Liver (tissue), 9 donors: ENCODE data around the gene CD79A. TPM values are rescaled to one million over a fixed set of nuclear protein-coding genes. Genes with fewer than 3 reads are reported as not detected.

ENCODE experiments used
- DNase-seq: peaks from one replicate; pipeline ENCODE4 v3.0.0-alpha.2; 2017; ENCODE audit warnings: low spot score
- H3K27ac ChIP-seq, 2 donors: one replicate each; pipeline ENCODE4 v1.7.0; 2013; ENCODE audit warnings: inconsistent platforms in 2 of 2, low read length in 2 of 2, control low read depth in 1 of 2, low read depth in 1 of 2, mild to moderate bottlenecking in 1 of 2
- H3K27me3 ChIP-seq, 4 donors: one replicate each; pipeline versions ENCODE4 v1.6.1 to v1.7.0; 2013; ENCODE audit warnings: low read length in 3 of 4, inconsistent platforms in 1 of 4, mild to moderate bottlenecking in 1 of 4, moderate library complexity in 1 of 4; ENCODE audit not compliant: control insufficient read depth in 4 of 4, insufficient read depth in 4 of 4
- H3K36me3 ChIP-seq, 4 donors: one replicate each; pipeline versions ENCODE4 v1.6.1 to v1.7.0; 2013; ENCODE audit warnings: low read length in 3 of 4, mild to moderate bottlenecking in 3 of 4, low read depth in 1 of 4, moderate library complexity in 1 of 4; ENCODE audit not compliant: control insufficient read depth in 4 of 4, insufficient read depth in 3 of 4
- H3K4me1 ChIP-seq, 4 donors: one replicate each; pipeline versions ENCODE4 v1.6.1 to v1.7.0; 2013; ENCODE audit warnings: low read length in 3 of 4, mild to moderate bottlenecking in 3 of 4, moderate library complexity in 1 of 4; ENCODE audit not compliant: control insufficient read depth in 4 of 4, insufficient read depth in 4 of 4
- H3K4me3 ChIP-seq, 3 donors: one replicate each; pipeline versions ENCODE4 v1.6.1 to v1.7.0; 2013; ENCODE audit warnings: low read length in 3 of 3, control low read depth in 1 of 3, low read depth in 1 of 3, mild to moderate bottlenecking in 1 of 3
- H3K9ac ChIP-seq, 2 donors: one replicate each; pipeline ENCODE4 v1.7.0; 2013; ENCODE audit warnings: low read length in 2 of 2, mild to moderate bottlenecking in 2 of 2, moderate library complexity in 2 of 2, control low read depth in 1 of 2, low read depth in 1 of 2
- H3K9me3 ChIP-seq, 4 donors: one replicate each; pipeline versions ENCODE4 v1.6.1 to v1.7.0; 2013; ENCODE audit warnings: low read length in 3 of 4; ENCODE audit not compliant: control insufficient read depth in 4 of 4
- ATF3 ChIP-seq: IDR thresholded peaks from 2 replicates; pipeline ENCODE4 v1.6.1; 2016; ENCODE audit warnings: antibody characterized with exemption
- CTCF ChIP-seq: fragments of 150-350 bp; IDR thresholded peaks from 2 replicates; pipeline ENCODE4 v1.5.1; 2017; ENCODE audit warnings: improper control_type of control experiment, low read depth, low read length; ENCODE audit not compliant: missing input control
- EGR1 ChIP-seq, 2 donors: IDR thresholded peaks; 2 replicates each; pipeline ENCODE4 v1.6.1; 2016 to 2018; ENCODE audit warnings: antibody characterized with exemption in 2 of 2, low read depth in 2 of 2
- FOXA1 ChIP-seq: IDR thresholded peaks from 2 replicates; pipeline ENCODE4 v1.6.1; 2016; ENCODE audit warnings: antibody characterized with exemption
- FOXA2 ChIP-seq: IDR thresholded peaks from 2 replicates; pipeline ENCODE4 v1.6.1; 2016; ENCODE audit warnings: antibody characterized with exemption
- GABPA ChIP-seq, 2 donors: IDR thresholded peaks in 1 of 2; conservative IDR thresholded peaks in 1 of 2; 2 replicates each; pipeline ENCODE4 v1.6.1; 2016; ENCODE audit warnings: antibody characterized with exemption in 2 of 2, mild to moderate bottlenecking in 1 of 2, moderate library complexity in 1 of 2
- HNF4A ChIP-seq, 2 donors: conservative IDR thresholded peaks; 2 replicates each; pipeline ENCODE4 v1.6.1; 2016; ENCODE audit warnings: antibody characterized with exemption in 2 of 2, mild to moderate bottlenecking in 2 of 2
- HNF4G ChIP-seq: IDR thresholded peaks from 2 replicates; pipeline ENCODE4 v1.6.1; 2016; ENCODE audit warnings: antibody characterized with exemption
- JUND ChIP-seq, 2 donors: IDR thresholded peaks; 2 replicates each; pipeline ENCODE4 v1.6.1; 2016; ENCODE audit warnings: antibody characterized with exemption in 2 of 2
- MAX ChIP-seq: IDR thresholded peaks from 2 replicates; pipeline ENCODE4 v1.6.1; 2016; ENCODE audit warnings: antibody characterized with exemption
- NR2F2 ChIP-seq: IDR thresholded peaks from 2 replicates; pipeline ENCODE4 v1.6.1; 2016; ENCODE audit warnings: antibody characterized with exemption
- RAD21 ChIP-seq, 2 donors: IDR thresholded peaks; 2 replicates each; pipeline ENCODE4 v1.6.1; 2016; ENCODE audit warnings: antibody characterized with exemption in 2 of 2, mild to moderate bottlenecking in 2 of 2
- REST ChIP-seq: IDR thresholded peaks from 2 replicates; pipeline ENCODE4 v1.6.1; 2016; ENCODE audit warnings: antibody characterized with exemption, mild to moderate bottlenecking
- RXRA ChIP-seq, 2 donors: IDR thresholded peaks; 2 replicates each; pipeline ENCODE4 v1.6.1; 2017 to 2018; ENCODE audit warnings: antibody characterized with exemption in 2 of 2, mild to moderate bottlenecking in 1 of 2
- SP1 ChIP-seq: IDR thresholded peaks from 2 replicates; pipeline ENCODE4 v1.6.1; 2018; ENCODE audit warnings: antibody characterized with exemption, mild to moderate bottlenecking
- TAF1 ChIP-seq: conservative IDR thresholded peaks from 2 replicates; pipeline ENCODE4 v1.6.1; 2016; ENCODE audit warnings: antibody characterized with exemption, mild to moderate bottlenecking
- YY1 ChIP-seq: IDR thresholded peaks from 2 replicates; pipeline ENCODE4 v1.6.1; 2016; ENCODE audit warnings: antibody characterized with exemption, mild to moderate bottlenecking
- ZBTB33 ChIP-seq: IDR thresholded peaks from 2 replicates; pipeline ENCODE4 v1.6.1; 2016; ENCODE audit warnings: antibody characterized with exemption
- WGBS: extraction: QIAGEN DNeasy Blood & Tissue Kit; methylation state at CpG from one replicate; pipeline ENCODE4 v1.1.7; 2013; 5-methylcytosine and 5-hydroxymethylcytosine counted together
- polyA plus RNA-seq, 2 donors: library from polyadenylated mRNA; stranded (reverse) in 1 of 2; unstranded in 1 of 2; fragments of 200-250 nt in 1 of 2; fragments of >200 nt in 1 of 2; fragmentation: Nextera tagmentation in 1 of 2; extraction: Ambion mirVana in 1 of 2; gene quantifications; one replicate each; pipeline versions ENCODE4 v1.2.1 to v1.2.3, GENCODE V29; 2013 to 2015
- total RNA-seq, 2 donors: library from RNA; depleted of rRNA; stranded (reverse); fragments of >200 nt; gene quantifications; one replicate each; pipeline ENCODE4 v1.2.3, GENCODE V29; 2014
- donor health status: healthy.
- donor health status: healthy.
- donor health status: healthy.
- donor health status: healthy.
- donor health status: healthy.

CD79A gene
- total and polyA plus RNA-seq, 4 donors: 0.43 to 5.0 (median 2.0) TPM

GRCh38 chr19:41861846-41862245 lies 15.2 kb upstream of the CD79A start:
- peaks cover 9 to 40% (median 37%) of the 10 kb centered on the region in 4 donors for H3K36me3 ChIP-seq
- H3K27ac ChIP-seq: no peak overlapping the region
- 84% methylated on average over 9 of the region's 9 CpGs for WGBS
- no peaks in the 10 kb centered on the region for H3K9me3 ChIP-seq
- peaks cover 4 to 30% (median 25%) of the 10 kb centered on the region in 4 donors for H3K4me1 ChIP-seq
- no peak for DNase-seq
- H3K9ac ChIP-seq: no peak overlapping the region
- no peaks in the 10 kb centered on the region for H3K27me3 ChIP-seq
- TF ChIP-seq FOXA2 (no peak), CTCF (no peak), TAF1 (no peak), NR2F2 (no peak), ATF3 (no peak), JUND (IDR thresholded peaks at IDR 0.05) (no peak), HNF4G (no peak), HNF4A (conservative IDR thresholded peaks at IDR 0.05) (no peak), MAX (no peak), GABPA (IDR thresholded peaks at IDR 0.05 in 1 of 2, conservative IDR thresholded peaks at IDR 0.05 in 1 of 2) (no peak), RAD21 (IDR thresholded peaks at IDR 0.05) (no peak), FOXA1 (no peak)
- H3K4me3 ChIP-seq: no peak overlapping the region

- TF ChIP-seq SP1 (no peak), NR2F2 (no peak), TAF1 (no peak), FOXA1 (no peak), GABPA (IDR thresholded peaks at IDR 0.05 in 1 of 2, conservative IDR thresholded peaks at IDR 0.05 in 1 of 2) (no peak), REST (no peak), ZBTB33 (no peak), JUND (IDR thresholded peaks at IDR 0.05) (no peak), CTCF (no peak), MAX (no peak), HNF4G (no peak), RXRA (IDR thresholded peaks at IDR 0.05) (no peak), FOXA2 (no peak), EGR1 (IDR thresholded peaks at IDR 0.05; ENCODE audit: low read depth in 2 of 2) (no peak), ATF3 (no peak), RAD21 (IDR thresholded peaks at IDR 0.05) (no peak), YY1 (no peak), HNF4A (conservative IDR thresholded peaks at IDR 0.05) (no peak)
- no peak for DNase-seq
- Histone ChIP-seq H3K36me3 (peaks cover 11 to 44% (median 37%) of the 10 kb centered on the region in 4 donors), H3K4me3 (no peak overlapping the region), H3K27me3 (no peaks in the 10 kb centered on the region), H3K9me3 (no peaks in the 10 kb centered on the region), H3K4me1 (peaks cover 4 to 30% (median 25%) of the 10 kb centered on the region in 4 donors), H3K27ac (no peak overlapping the region), H3K9ac (no peak overlapping the region)
- 83% methylated on average over 2 of the region's 2 CpGs for WGBS
These were observed 14.6 kb upstream of the CD79A start for GRCh38 chr19:41862445-41862986.
